WTC11 (cell line): ENCODE results near the gene SLC22A15.

ENCODE experiments used
- ATF3 ChIP-seq: sonication (generic); formaldehyde crosslinking; conservative IDR thresholded peaks from 2 replicates; pipeline ENCODE4 v1.8.1; 2022; ENCODE audit warnings: mild to moderate bottlenecking, missing genetic modification reagents
- CBFB ChIP-seq: sonication (generic); formaldehyde crosslinking; IDR thresholded peaks from 2 replicates; pipeline ENCODE4 v1.8.1; 2022; ENCODE audit warnings: mild to moderate bottlenecking, low read depth, missing genetic modification reagents
- CREB1 ChIP-seq: sonication (generic); formaldehyde crosslinking; IDR thresholded peaks from 2 replicates; pipeline ENCODE4 v1.8.0; 2023; ENCODE audit warnings: mild to moderate bottlenecking, missing genetic modification reagents
- CTCF ChIP-seq: fragments of 200-600 bp; IDR thresholded peaks from 2 replicates; pipeline ENCODE4 v1.8.0; 2022; ENCODE audit warnings: antibody characterized with exemption
- PRDM15 ChIP-seq: sonication (generic); formaldehyde crosslinking; IDR thresholded peaks from 2 replicates; pipeline ENCODE4 v1.8.0; 2022; ENCODE audit warnings: missing genetic modification reagents
- TEAD4 ChIP-seq: sonication (generic); formaldehyde crosslinking; IDR thresholded peaks from 2 replicates; pipeline ENCODE4 v1.8.0; 2022; ENCODE audit warnings: mild to moderate bottlenecking, missing genetic modification reagents
- TP53 ChIP-seq: sonication (generic); formaldehyde crosslinking; IDR thresholded peaks from 2 replicates; pipeline ENCODE4 v1.8.1; 2023; ENCODE audit warnings: mild to moderate bottlenecking, missing genetic modification reagents
- TF ChIP-seq, protein P1 (sequence below): sonication (generic); formaldehyde crosslinking; IDR thresholded peaks from 2 replicates; pipeline ENCODE4 v1.8.1; 2023; ENCODE audit warnings: mild to moderate bottlenecking, missing genetic modification reagents
- TF ChIP-seq, protein P2 (sequence below): sonication (generic); formaldehyde crosslinking; IDR thresholded peaks from 2 replicates; pipeline ENCODE4 v1.8.1; 2022; ENCODE audit warnings: low read depth, missing genetic modification reagents, borderline replicate concordance

- TF ChIP-seq CREB1 (CRISPR knock-in tag) = no peak
- no peak for TF ChIP-seq TEAD4 (CRISPR knock-in tag)
- TF ChIP-seq, protein P1, sequence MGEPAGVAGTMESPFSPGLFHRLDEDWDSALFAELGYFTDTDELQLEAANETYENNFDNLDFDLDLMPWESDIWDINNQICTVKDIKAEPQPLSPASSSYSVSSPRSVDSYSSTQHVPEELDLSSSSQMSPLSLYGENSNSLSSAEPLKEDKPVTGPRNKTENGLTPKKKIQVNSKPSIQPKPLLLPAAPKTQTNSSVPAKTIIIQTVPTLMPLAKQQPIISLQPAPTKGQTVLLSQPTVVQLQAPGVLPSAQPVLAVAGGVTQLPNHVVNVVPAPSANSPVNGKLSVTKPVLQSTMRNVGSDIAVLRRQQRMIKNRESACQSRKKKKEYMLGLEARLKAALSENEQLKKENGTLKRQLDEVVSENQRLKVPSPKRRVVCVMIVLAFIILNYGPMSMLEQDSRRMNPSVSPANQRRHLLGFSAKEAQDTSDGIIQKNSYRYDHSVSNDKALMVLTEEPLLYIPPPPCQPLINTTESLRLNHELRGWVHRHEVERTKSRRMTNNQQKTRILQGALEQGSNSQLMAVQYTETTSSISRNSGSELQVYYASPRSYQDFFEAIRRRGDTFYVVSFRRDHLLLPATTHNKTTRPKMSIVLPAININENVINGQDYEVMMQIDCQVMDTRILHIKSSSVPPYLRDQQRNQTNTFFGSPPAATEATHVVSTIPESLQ (CRISPR knock-in tag) = no peak
- TF ChIP-seq ATF3 = no peak
- TF ChIP-seq CTCF = no peak
- TF ChIP-seq PRDM15 (CRISPR knock-in tag) = no peak
- TF ChIP-seq CBFB (CRISPR knock-in tag) = no peak
- TF ChIP-seq, protein P2, sequence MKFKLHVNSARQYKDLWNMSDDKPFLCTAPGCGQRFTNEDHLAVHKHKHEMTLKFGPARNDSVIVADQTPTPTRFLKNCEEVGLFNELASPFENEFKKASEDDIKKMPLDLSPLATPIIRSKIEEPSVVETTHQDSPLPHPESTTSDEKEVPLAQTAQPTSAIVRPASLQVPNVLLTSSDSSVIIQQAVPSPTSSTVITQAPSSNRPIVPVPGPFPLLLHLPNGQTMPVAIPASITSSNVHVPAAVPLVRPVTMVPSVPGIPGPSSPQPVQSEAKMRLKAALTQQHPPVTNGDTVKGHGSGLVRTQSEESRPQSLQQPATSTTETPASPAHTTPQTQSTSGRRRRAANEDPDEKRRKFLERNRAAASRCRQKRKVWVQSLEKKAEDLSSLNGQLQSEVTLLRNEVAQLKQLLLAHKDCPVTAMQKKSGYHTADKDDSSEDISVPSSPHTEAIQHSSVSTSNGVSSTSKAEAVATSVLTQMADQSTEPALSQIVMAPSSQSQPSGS (CRISPR knock-in tag) = no peak
- no peak for TF ChIP-seq TP53 (CRISPR knock-in tag)
Observed at GRCh38 chr1:116104667-116105066, 128.4 kb downstream of the SLC22A15 start.
